WTC11 (cell line): ENCODE data around the gene FOXP4.

Source experiments
- ESRRA ChIP-seq: sonication (generic); formaldehyde crosslinking; IDR thresholded peaks from 2 replicates; pipeline ENCODE4 v1.8.1; 2022; ENCODE audit warnings: mild to moderate bottlenecking, missing genetic modification reagents, borderline replicate concordance
- FOXJ3 ChIP-seq: sonication (generic); formaldehyde crosslinking; IDR thresholded peaks from 2 replicates; pipeline ENCODE4 v1.9.0; 2021; ENCODE audit warnings: missing genetic modification reagents, mild to moderate bottlenecking, borderline replicate concordance
- NFYB ChIP-seq: sonication (generic); formaldehyde crosslinking; conservative IDR thresholded peaks from 2 replicates; pipeline ENCODE4 v1.8.0; 2022; ENCODE audit warnings: low read depth, missing genetic modification reagents
- TCF7 ChIP-seq: sonication (generic); formaldehyde crosslinking; IDR thresholded peaks from 2 replicates; pipeline ENCODE4 v1.8.0; 2022; ENCODE audit warnings: mild to moderate bottlenecking, low read depth, missing genetic modification reagents, moderate library complexity
- TF ChIP-seq, protein P1 (sequence below): fragments of 200-600 bp; IDR thresholded peaks from 2 replicates; pipeline ENCODE4 v1.8.0; 2022; ENCODE audit warnings: antibody characterized with exemption
- TF ChIP-seq, protein P2 (sequence below): sonication (generic); formaldehyde crosslinking; IDR thresholded peaks from 2 replicates; pipeline ENCODE4 v1.8.1; 2023; ENCODE audit warnings: mild to moderate bottlenecking, missing genetic modification reagents, moderate library complexity
- TF ChIP-seq, protein P3 (sequence below): sonication (generic); formaldehyde crosslinking; IDR thresholded peaks from 2 replicates; pipeline ENCODE4 v1.8.1; 2022; ENCODE audit warnings: low read depth, mild to moderate bottlenecking, moderate library complexity, missing genetic modification reagents, borderline replicate concordance
- TF ChIP-seq, protein P4 (sequence below): sonication (generic); formaldehyde crosslinking; IDR thresholded peaks from 2 replicates; pipeline ENCODE4 v1.8.1; 2023; ENCODE audit warnings: mild to moderate bottlenecking, moderate library complexity, missing genetic modification reagents
- TF ChIP-seq, protein P5 (sequence below): sonication (generic); formaldehyde crosslinking; IDR thresholded peaks from 2 replicates; pipeline ENCODE4 v1.8.0; 2022; ENCODE audit warnings: mild to moderate bottlenecking, missing genetic modification reagents

DNA sequence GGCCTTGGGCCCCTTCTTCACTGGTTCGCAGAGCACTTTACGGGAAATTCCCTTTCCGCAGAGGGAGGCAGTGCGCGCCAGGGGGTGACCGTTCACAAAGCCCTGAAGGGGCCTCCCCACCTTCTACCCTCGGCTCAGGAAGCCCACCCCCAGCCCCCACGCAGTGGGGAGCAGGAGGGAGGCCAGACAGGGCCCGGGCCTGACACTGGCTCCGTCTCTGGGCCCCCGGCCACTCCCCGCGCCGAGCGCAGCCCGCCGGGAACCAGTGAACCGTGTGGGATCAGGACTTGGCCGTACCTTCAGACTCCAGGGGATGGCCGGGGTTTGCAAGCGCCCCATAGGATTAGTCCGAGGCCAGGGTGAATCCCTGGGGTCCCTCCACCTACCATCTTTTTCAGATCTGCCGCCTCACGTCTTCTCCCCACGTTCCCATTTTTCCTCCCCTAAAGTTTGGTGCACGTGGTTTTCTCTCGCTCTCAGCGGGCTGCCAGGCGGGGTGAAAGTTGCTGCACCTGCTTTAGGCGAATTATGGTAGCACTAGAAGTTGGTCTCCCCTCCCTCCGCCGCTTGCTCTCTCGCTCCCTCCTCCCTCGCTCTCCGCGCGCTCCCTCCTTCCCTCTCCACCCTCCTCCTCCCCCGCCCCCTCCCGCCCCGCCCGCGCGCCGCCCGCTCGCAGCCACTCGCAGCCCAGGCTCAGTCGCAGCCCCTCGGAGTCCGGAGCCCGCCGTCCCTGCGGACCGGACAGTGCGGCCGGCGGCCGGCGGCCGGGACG is at the start of gene FOXP4:
- TF ChIP-seq NFYB (CRISPR knock-in tag) (no peak), TCF7 (no peak), FOXJ3 (CRISPR knock-in tag) (no peak), ESRRA (CRISPR knock-in tag) (no peak)
- TF ChIP-seq, protein P1, sequence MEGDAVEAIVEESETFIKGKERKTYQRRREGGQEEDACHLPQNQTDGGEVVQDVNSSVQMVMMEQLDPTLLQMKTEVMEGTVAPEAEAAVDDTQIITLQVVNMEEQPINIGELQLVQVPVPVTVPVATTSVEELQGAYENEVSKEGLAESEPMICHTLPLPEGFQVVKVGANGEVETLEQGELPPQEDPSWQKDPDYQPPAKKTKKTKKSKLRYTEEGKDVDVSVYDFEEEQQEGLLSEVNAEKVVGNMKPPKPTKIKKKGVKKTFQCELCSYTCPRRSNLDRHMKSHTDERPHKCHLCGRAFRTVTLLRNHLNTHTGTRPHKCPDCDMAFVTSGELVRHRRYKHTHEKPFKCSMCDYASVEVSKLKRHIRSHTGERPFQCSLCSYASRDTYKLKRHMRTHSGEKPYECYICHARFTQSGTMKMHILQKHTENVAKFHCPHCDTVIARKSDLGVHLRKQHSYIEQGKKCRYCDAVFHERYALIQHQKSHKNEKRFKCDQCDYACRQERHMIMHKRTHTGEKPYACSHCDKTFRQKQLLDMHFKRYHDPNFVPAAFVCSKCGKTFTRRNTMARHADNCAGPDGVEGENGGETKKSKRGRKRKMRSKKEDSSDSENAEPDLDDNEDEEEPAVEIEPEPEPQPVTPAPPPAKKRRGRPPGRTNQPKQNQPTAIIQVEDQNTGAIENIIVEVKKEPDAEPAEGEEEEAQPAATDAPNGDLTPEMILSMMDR = no peak
- TF ChIP-seq, protein P2, sequence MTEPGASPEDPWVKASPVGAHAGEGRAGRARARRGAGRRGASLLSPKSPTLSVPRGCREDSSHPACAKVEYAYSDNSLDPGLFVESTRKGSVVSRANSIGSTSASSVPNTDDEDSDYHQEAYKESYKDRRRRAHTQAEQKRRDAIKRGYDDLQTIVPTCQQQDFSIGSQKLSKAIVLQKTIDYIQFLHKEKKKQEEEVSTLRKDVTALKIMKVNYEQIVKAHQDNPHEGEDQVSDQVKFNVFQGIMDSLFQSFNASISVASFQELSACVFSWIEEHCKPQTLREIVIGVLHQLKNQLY (CRISPR knock-in tag) = no peak
- TF ChIP-seq, protein P3, sequence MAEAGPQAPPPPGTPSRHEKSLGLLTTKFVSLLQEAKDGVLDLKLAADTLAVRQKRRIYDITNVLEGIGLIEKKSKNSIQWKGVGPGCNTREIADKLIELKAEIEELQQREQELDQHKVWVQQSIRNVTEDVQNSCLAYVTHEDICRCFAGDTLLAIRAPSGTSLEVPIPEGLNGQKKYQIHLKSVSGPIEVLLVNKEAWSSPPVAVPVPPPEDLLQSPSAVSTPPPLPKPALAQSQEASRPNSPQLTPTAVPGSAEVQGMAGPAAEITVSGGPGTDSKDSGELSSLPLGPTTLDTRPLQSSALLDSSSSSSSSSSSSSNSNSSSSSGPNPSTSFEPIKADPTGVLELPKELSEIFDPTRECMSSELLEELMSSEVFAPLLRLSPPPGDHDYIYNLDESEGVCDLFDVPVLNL (CRISPR knock-in tag) = no peak
- TF ChIP-seq, protein P4, sequence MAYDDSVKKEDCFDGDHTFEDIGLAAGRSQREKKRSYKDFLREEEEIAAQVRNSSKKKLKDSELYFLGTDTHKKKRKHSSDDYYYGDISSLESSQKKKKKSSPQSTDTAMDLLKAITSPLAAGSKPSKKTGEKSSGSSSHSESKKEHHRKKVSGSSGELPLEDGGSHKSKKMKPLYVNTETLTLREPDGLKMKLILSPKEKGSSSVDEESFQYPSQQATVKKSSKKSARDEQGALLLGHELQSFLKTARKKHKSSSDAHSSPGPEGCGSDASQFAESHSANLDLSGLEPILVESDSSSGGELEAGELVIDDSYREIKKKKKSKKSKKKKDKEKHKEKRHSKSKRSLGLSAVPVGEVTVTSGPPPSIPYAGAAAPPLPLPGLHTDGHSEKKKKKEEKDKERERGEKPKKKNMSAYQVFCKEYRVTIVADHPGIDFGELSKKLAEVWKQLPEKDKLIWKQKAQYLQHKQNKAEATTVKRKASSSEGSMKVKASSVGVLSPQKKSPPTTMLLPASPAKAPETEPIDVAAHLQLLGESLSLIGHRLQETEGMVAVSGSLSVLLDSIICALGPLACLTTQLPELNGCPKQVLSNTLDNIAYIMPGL (CRISPR knock-in tag) = no peak
- TF ChIP-seq, protein P5, sequence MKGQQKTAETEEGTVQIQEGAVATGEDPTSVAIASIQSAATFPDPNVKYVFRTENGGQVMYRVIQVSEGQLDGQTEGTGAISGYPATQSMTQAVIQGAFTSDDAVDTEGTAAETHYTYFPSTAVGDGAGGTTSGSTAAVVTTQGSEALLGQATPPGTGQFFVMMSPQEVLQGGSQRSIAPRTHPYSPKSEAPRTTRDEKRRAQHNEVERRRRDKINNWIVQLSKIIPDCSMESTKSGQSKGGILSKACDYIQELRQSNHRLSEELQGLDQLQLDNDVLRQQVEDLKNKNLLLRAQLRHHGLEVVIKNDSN (CRISPR knock-in tag) = peak; percentile 51
